Right lobe of liver (tissue), 4 donors: ENCODE results near the gene CHST11.

Experiments used
- CTCF ChIP-seq, 4 donors: fragments of 200-600 bp in 3 of 4; fragments of 450-650 bp in 1 of 4; IDR thresholded peaks; one replicate each; pipeline versions ENCODE4 v1.5.1 to v1.8.0; 2016 to 2022; ENCODE audit warnings: antibody characterized with exemption in 4 of 4, mild to moderate bottlenecking in 2 of 4
- POLR2A ChIP-seq: fragments of 450-650 bp; IDR thresholded peaks from one replicate; pipeline ENCODE4 v1.6.1; 2017; ENCODE audit warnings: antibody characterized with exemption, mild to moderate bottlenecking
- donor health status: DM: no; HTN: no; CAD: no.
- donor health status: DM: no; HTN: no; CAD: no.
- donor health status: DM: no; HTN: yes; CAD: no.

GRCh38 chr12:104743202-104743580 is 286.4 kb downstream of the CHST11 start:
- no peak for TF ChIP-seq CTCF (IDR thresholded peaks at IDR 0.05)
- no peak for TF ChIP-seq POLR2A
